ENCODE measurements around the gene RAB31. TPM values are rescaled to one million over a fixed set of nuclear protein-coding genes. Genes with fewer than 3 reads are reported as not detected.

The RAB31 gene
- total RNA-seq, 1 donor from 2014 or later, result 47.7 TPM

DNA sequence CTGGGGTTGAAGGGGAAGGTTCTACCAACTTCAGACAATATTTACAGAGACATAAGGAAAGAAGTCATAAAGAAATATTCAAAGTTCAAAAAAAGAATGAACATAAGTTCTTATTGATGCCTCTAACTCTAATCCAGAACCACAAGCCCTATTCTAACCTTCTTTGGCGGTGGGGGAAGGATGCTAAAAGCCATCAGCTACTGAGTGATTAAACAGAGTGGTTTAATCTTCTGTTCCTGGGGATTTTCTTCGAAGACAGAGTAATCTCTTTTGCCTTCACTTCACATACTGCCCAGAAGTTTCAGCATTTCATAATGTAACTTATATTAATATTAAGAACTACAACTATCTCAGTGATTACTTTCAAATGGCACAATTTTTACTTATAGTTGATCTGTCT is 126.5 kb downstream of the RAB31 start:
- peaks cover 5% of the 10 kb centered on the region for H3K36me3 ChIP-seq (ENCODE audit: control insufficient read depth, insufficient read depth, low read length)
- H3K4me3 ChIP-seq (ENCODE audit: low read depth, low read length), result no peak overlapping the region
- DNase-seq (ENCODE audit: low read depth) (no peak), FAIRE-seq (no peak)
- no peak for TF ChIP-seq CTCF (IDR thresholded peaks at IDR 0.05; ENCODE audit: insufficient read depth, low read length, severe bottlenecking)
- no peaks in the 10 kb centered on the region for H3K27me3 ChIP-seq (ENCODE audit: control insufficient read depth, insufficient read depth, low read length)

GRCh38 chr18:9835113-9835755 is 127.1 kb downstream of the RAB31 start:
- peak; percentile 73 for FAIRE-seq
- DNase-seq (ENCODE audit: low read depth), result peak; percentile 69
- Histone ChIP-seq H3K4me3 (ENCODE audit: low read depth, low read length) (no peak overlapping the region), H3K27me3 (ENCODE audit: control insufficient read depth, insufficient read depth, low read length) (no peaks in the 10 kb centered on the region), H3K36me3 (ENCODE audit: control insufficient read depth, insufficient read depth, low read length) (peaks cover 6% of the 10 kb centered on the region)
- no peak for TF ChIP-seq CTCF (IDR thresholded peaks at IDR 0.05; ENCODE audit: insufficient read depth, low read length, severe bottlenecking)

DNA sequence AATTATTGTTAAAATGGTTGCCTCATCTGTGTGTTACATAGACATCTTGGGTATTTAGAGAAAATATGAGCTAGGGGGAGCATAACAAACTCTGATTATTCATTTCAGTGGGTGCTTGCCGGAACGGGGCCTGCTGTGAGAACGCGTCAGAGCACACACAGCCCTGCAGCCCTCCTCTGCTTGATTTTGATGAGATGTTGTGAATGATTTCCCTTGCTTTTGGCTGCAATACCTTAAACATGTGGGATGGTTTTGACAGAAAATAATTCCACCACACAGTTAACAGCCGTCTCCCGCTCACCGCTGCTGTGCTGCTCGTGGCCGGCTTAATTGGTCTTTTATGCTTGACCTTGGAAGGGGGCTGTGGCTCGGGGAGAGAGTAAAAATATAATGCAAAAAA is 127.7 kb downstream of the RAB31 start:
- peaks cover 6% of the 10 kb centered on the region for H3K36me3 ChIP-seq (ENCODE audit: control insufficient read depth, insufficient read depth, low read length)
- no peak overlapping the region for H3K4me3 ChIP-seq (ENCODE audit: low read depth, low read length)
- DNase-seq (ENCODE audit: low read depth), result peak; percentile 26
- FAIRE-seq, result no peak
- no peaks in the 10 kb centered on the region for H3K27me3 ChIP-seq (ENCODE audit: control insufficient read depth, insufficient read depth, low read length)
- no peak for TF ChIP-seq CTCF (IDR thresholded peaks at IDR 0.05; ENCODE audit: insufficient read depth, low read length, severe bottlenecking)

GRCh38 chr18:9838144-9838877 is 130.2 kb downstream of the RAB31 start:
- DNase-seq (ENCODE audit: low read depth) (peak; percentile 36), FAIRE-seq (peak; percentile 91)
- peaks cover 6% of the 10 kb centered on the region for H3K36me3 ChIP-seq (ENCODE audit: control insufficient read depth, insufficient read depth, low read length)
- H3K27me3 ChIP-seq (ENCODE audit: control insufficient read depth, insufficient read depth, low read length), result no peaks in the 10 kb centered on the region
- H3K4me3 ChIP-seq (ENCODE audit: low read depth, low read length), result no peak overlapping the region
- TF ChIP-seq CTCF (IDR thresholded peaks at IDR 0.05; ENCODE audit: insufficient read depth, low read length, severe bottlenecking), result no peak

DNA sequence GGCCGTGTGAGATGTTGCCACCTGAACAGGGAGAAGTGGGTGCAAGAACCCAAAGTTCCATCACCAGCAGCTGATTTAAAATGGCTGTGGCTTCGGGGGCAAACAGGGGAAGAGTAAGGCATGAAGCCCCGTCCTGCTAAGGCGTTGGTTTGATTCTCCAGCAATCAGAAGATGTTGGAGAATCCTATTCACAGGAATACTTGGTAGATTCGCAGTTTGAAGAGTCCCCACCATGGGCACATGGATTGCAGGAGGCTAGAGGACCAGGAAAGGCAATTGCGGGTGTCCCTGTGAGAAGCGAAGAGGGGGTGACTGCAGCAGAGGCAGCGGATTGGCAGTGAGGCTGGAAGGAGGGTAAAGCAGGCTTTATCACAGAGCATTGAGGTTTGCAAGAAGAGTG is 131.1 kb downstream of the RAB31 start:
- no peak for FAIRE-seq
- TF ChIP-seq CTCF (IDR thresholded peaks at IDR 0.05; ENCODE audit: insufficient read depth, low read length, severe bottlenecking), result no peak

More for the DNA sequence above, 131.1 kb downstream of the RAB31 start:
- H3K27me3 ChIP-seq (ENCODE audit: control insufficient read depth, insufficient read depth, low read length), result no peaks in the 10 kb centered on the region
- H3K4me3 ChIP-seq (ENCODE audit: low read depth, low read length), result no peak overlapping the region
- no peak for DNase-seq (ENCODE audit: low read depth)
- peaks cover 6% of the 10 kb centered on the region for H3K36me3 ChIP-seq (ENCODE audit: control insufficient read depth, insufficient read depth, low read length)
